Measurements from ENCODE around the gene ZFP36L2. TPM values are rescaled to one million over a fixed set of nuclear protein-coding genes. Genes with fewer than 3 reads are reported as not detected.

Gene ZFP36L2
- total and polyA plus RNA-seq, 9 of the 15 experiments (the other 6 are each of a cell fraction or from before 2014, with no cell fraction given): 4.1 to 60.6 (median 20.3) TPM

DNA sequence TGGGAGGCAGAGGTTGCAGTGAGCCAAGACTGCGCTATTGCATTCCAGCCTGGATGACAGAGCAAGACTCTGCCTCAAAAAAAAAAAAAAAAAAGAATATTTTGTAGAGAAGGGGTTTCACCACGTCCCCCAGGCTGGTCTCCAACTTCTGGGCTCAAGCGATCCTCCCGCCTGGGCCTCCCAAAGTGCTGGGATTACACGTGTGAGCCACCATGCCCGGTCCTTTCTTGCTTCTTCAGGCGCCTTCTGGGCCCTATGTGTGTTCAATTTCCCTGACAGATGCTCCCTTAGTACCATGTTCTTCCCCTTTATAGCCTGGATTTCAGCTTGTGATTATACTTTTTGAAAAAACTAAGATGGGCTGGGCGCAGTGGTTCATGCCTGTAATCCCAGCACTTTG lies 9.8 kb downstream of the ZFP36L2 start:
- CTCF ChIA-PET (ENCODE audit: low intra/inter-chr PET ratio): no interaction called here
- TF ChIP-seq, protein P1, sequence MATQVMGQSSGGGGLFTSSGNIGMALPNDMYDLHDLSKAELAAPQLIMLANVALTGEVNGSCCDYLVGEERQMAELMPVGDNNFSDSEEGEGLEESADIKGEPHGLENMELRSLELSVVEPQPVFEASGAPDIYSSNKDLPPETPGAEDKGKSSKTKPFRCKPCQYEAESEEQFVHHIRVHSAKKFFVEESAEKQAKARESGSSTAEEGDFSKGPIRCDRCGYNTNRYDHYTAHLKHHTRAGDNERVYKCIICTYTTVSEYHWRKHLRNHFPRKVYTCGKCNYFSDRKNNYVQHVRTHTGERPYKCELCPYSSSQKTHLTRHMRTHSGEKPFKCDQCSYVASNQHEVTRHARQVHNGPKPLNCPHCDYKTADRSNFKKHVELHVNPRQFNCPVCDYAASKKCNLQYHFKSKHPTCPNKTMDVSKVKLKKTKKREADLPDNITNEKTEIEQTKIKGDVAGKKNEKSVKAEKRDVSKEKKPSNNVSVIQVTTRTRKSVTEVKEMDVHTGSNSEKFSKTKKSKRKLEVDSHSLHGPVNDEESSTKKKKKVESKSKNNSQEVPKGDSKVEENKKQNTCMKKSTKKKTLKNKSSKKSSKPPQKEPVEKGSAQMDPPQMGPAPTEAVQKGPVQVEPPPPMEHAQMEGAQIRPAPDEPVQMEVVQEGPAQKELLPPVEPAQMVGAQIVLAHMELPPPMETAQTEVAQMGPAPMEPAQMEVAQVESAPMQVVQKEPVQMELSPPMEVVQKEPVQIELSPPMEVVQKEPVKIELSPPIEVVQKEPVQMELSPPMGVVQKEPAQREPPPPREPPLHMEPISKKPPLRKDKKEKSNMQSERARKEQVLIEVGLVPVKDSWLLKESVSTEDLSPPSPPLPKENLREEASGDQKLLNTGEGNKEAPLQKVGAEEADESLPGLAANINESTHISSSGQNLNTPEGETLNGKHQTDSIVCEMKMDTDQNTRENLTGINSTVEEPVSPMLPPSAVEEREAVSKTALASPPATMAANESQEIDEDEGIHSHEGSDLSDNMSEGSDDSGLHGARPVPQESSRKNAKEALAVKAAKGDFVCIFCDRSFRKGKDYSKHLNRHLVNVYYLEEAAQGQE (IDR thresholded peaks at IDR 0.05; ENCODE audit: borderline replicate concordance): no peak
- TF ChIP-seq, protein P1 (CRISPR knock-in tag; IDR thresholded peaks at IDR 0.05; ENCODE audit: low read depth): no peak
- TF ChIP-seq, protein P2, sequence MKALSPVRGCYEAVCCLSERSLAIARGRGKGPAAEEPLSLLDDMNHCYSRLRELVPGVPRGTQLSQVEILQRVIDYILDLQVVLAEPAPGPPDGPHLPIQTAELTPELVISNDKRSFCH (CRISPR knock-in tag; IDR thresholded peaks at IDR 0.05): no peak
- TF ChIP-seq, protein P2 (tag; IDR thresholded peaks at IDR 0.05): no peak
- TF ChIP-seq HNRNPUL1 (IDR thresholded peaks at IDR 0.05; ENCODE audit: low read length): no peak
- no peak for ATAC-seq
- no TSS peak for BruUV-seq (replicated peaks)
- intact Hi-C loops (cut with micrococcal nuclease) (no loop called here), in situ Hi-C loops (cut with MboI) (no loop called here)
- Histone ChIP-seq H3K27ac (ENCODE audit: extremely low read depth, low read depth, low read length) (no peak overlapping the region), H3K9me3 (replicated peaks; ENCODE audit: control insufficient read depth, insufficient read depth, low read depth, low read length) (no peaks in the 10 kb centered on the region), H3K9me1 (ENCODE audit: control insufficient read depth, insufficient read depth, low read length) (no peaks in the 10 kb centered on the region), H3K9ac (ENCODE audit: insufficient read depth in 1 of 2, low read depth in 2 of 2, low read length in 2 of 2) (no peak overlapping the region), H3K79me2 (ENCODE audit: control insufficient read depth, insufficient read depth, low read length) (peaks cover 26% of the 10 kb centered on the region), H3K27me3 (ENCODE audit: control insufficient read depth in 2 of 2, insufficient read depth in 2 of 2, low read length in 2 of 2) (no peaks in the 10 kb centered on the region), H2AFZ (ENCODE audit: low read depth, low read length) (no peak overlapping the region), H3K36me3 (ENCODE audit: control insufficient read depth, insufficient read depth, low read length) (no peaks in the 10 kb centered on the region; the same call in 2 of the 3 replicates), H3K4me3 (no peak overlapping the region), H3K4me2 (ENCODE audit: insufficient read depth, low read length) (no peak overlapping the region), H4K20me1 (replicated peaks; ENCODE audit: control insufficient read depth, insufficient read depth, low read length) (no peaks in the 10 kb centered on the region), H3K4me1 (replicated peaks in 1 of 2; ENCODE audit: control insufficient read depth in 2 of 2, insufficient read depth in 2 of 2, low read length in 2 of 2) (peaks cover 31 to 48% of the 10 kb centered on the region in 2 experiments)
- POLR2A ChIA-PET: interaction anchor here (0.6 kb wide), 1 partner anchor 55 kb away, joined by 3 read pairs; no protein-coding TSS in a partner anchor
- DNase-seq (ENCODE audit: extremely low read depth in 1 of 4, low spot score in 3 of 4): no peak
- 86% methylated on average over 8 of the region's 8 CpGs for WGBS (ENCODE audit: insufficient coverage, low coverage, missing lambda C conversion rate)
- FAIRE-seq: no peak

Data from K562 (cell line).